ENCODE measurements around the gene RFX4. TPM values are rescaled to one million over a fixed set of nuclear protein-coding genes. Genes with fewer than 3 reads are reported as not detected.
A peak's percentile ranks its signal among the peaks of the same experiment; 100 is the strongest.
"Not testable (repeated sequence)": the region's sequence is repeated elsewhere in the genome, so short reads cannot be mapped to it uniquely, and the experiment has no call there.

The RFX4 gene
- total and polyA plus RNA-seq, 8 donors, result 0.05 to 0.51 (median 0.12) TPM; not detected in 1

DNA sequence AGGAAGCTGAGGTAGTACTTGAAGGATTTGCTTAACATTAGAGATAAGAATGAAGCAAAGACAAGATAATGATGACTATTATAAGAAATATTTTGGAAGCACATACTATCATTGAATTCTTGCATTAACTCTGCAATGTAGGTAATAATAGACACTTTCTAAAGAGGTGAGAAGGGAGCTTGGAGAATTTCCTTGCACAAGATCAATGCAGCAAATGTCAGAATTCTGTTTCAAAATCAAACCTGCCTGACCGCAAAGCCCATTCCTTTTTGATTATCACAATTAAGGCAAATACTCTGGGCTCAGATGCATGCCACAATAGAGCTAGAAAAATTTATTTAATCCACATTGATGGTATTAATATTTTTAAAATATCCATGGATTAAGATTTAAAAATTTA, 141.3 kb downstream of the RFX4 start:
- H3K4me1 ChIP-seq, result no peaks in the 10 kb centered on the region
- no peaks in the 10 kb centered on the region for H3K27me3 ChIP-seq
- TF ChIP-seq CTCF (IDR thresholded peaks at IDR 0.05), result no peak
- WGBS, 2 donors, result 94 to 95% methylated on average over 1 of the region's 1 CpG
- H3K36me3 ChIP-seq, result no peaks in the 10 kb centered on the region
- no peaks in the 10 kb centered on the region for H3K9me3 ChIP-seq
- no peak for FAIRE-seq
- H3K4me3 ChIP-seq, result no peak overlapping the region
- ATAC-seq, result no peak
- DNase-seq, result no peak
- intact Hi-C loops (cut with DNase I), result no loop called here
- no peak overlapping the region for H3K27ac ChIP-seq

DNA sequence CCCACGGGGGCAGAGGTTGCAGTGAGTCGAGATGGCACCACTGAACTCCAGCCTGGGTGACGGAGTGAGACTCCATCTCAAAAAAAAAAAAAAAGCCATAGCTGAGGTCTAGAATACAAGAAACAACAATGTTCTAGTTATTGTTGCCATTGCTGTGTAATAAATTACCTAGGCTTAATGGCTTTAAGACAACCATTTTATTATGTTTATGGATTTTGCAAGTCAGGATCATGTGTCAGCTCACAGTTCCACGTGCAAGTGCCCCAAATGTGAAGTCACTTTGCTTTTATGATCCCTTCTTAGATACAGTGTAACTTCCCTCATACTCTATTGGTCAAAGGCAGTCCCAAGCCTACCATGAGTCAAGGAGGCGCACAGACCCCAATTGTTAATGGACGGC, 142.1 kb downstream of the RFX4 start:
- no peaks in the 10 kb centered on the region for H3K4me1 ChIP-seq
- FAIRE-seq (no peak), DNase-seq (no peak), ATAC-seq (no peak)
- no peaks in the 10 kb centered on the region for H3K27me3 ChIP-seq
- H3K36me3 ChIP-seq, result no peaks in the 10 kb centered on the region
- H3K27ac ChIP-seq, result no peak overlapping the region
- intact Hi-C loops (cut with DNase I), result no loop called here
- H3K9me3 ChIP-seq, result no peaks in the 10 kb centered on the region
- no peak for TF ChIP-seq CTCF (IDR thresholded peaks at IDR 0.05)
- 84 to 87% methylated on average over 6 of the region's 6 CpGs for WGBS, 2 donors
- no peak overlapping the region for H3K4me3 ChIP-seq

GRCh38 chr12:106726603-106727202, 143.9 kb downstream of the RFX4 start:
- H3K36me3 ChIP-seq; H3K9me3 ChIP-seq; intact Hi-C loops (cut with DNase I); H3K4me3 ChIP-seq; H3K27ac ChIP-seq; DNase-seq; H3K27me3 ChIP-seq; H3K4me1 ChIP-seq; ATAC-seq: not testable (repeated sequence)
- peak; percentile 75 for FAIRE-seq
- 84 to 92% methylated on average over 5 of the region's 5 CpGs for WGBS, 2 donors

DNA sequence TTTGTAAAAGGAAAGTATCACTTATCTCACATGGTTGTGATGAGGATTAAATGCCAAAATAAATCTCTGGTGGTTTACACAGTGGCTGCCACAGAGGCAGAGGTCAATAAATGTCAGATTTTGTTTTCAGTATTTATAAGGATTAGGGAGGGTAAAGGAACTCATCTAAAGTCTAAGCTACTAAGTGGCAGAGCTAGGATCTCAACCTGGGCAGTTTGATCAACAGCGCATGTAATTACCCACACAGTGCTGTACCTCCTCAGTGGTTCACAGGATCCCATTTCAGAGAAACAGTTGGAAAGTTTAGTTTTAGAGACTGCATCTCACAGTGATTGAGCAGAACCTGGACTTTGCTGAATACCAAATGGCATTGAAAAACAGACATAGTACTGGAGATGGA, 146.8 kb downstream of the RFX4 start:
- no peak for ATAC-seq
- no peaks in the 10 kb centered on the region for H3K9me3 ChIP-seq
- no peak for TF ChIP-seq CTCF (IDR thresholded peaks at IDR 0.05)
- H3K27me3 ChIP-seq, result no peaks in the 10 kb centered on the region
- intact Hi-C loops (cut with DNase I), result no loop called here
- no peak overlapping the region for H3K4me3 ChIP-seq
- DNase-seq, result no peak
- H3K27ac ChIP-seq, result no peak overlapping the region
- no peaks in the 10 kb centered on the region for H3K36me3 ChIP-seq
- no peaks in the 10 kb centered on the region for H3K4me1 ChIP-seq
- FAIRE-seq, result no peak
- 93 to 100% methylated on average over 1 of the region's 1 CpG for WGBS, 2 donors

GRCh38 chr12:106732890-106733289, 150.1 kb downstream of the RFX4 start:
- ATAC-seq (no peak), FAIRE-seq (no peak), DNase-seq (no peak)
- no peak overlapping the region for H3K4me3 ChIP-seq
- no peaks in the 10 kb centered on the region for H3K27me3 ChIP-seq
- no peak for TF ChIP-seq CTCF (IDR thresholded peaks at IDR 0.05)
- no peaks in the 10 kb centered on the region for H3K36me3 ChIP-seq
- intact Hi-C loops (cut with DNase I), result no loop called here
- 89 to 90% methylated on average over 5 of the region's 5 CpGs for WGBS, 2 donors
- H3K4me1 ChIP-seq, result no peaks in the 10 kb centered on the region
- H3K27ac ChIP-seq, result no peak overlapping the region
- no peaks in the 10 kb centered on the region for H3K9me3 ChIP-seq

Measured in pancreas (tissue), 10 donors.